GM12875 (cell line): ENCODE data around the gene ANKRD42.

ENCODE experiments used
- H3K4me3 ChIP-seq: one replicate; pipeline ENCODE4 v1.5.1; 2011; ENCODE audit warnings: low read depth, low read length, control low read depth
- CTCF ChIP-seq: IDR thresholded peaks from 2 replicates; pipeline ENCODE4 v1.5.1; 2011; ENCODE audit warnings: low read depth, mild to moderate bottlenecking, control low read depth, inconsistent platforms, low read length, moderate library complexity, borderline replicate concordance; ENCODE audit not compliant: insufficient read depth

ANKRD42 gene

GRCh38 chr11:83223457-83223856 lies 29.9 kb downstream of the ANKRD42 start:
- H3K4me3 ChIP-seq = no peak overlapping the region
- no peak for TF ChIP-seq CTCF

DNA sequence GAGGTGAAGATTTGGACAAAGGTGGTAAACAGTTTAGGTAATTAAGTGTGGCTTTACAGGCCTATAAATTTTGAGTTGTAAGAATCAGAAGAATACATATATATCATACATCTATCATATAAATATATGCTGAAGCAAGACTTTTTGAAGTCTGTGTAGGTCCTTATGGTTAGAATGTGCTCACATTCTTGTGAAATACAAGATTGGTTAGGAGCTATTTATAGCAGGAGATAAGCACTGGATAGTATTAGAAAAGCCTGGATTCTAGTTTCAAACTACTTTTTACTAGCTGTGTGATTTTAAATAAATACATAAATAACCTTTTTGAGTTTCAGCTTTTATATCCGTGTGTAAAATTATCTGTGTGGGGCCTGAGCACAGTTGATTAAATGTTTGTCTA lies 42.3 kb downstream of the ANKRD42 start:
- no peak overlapping the region for H3K4me3 ChIP-seq
- TF ChIP-seq CTCF = no peak

DNA sequence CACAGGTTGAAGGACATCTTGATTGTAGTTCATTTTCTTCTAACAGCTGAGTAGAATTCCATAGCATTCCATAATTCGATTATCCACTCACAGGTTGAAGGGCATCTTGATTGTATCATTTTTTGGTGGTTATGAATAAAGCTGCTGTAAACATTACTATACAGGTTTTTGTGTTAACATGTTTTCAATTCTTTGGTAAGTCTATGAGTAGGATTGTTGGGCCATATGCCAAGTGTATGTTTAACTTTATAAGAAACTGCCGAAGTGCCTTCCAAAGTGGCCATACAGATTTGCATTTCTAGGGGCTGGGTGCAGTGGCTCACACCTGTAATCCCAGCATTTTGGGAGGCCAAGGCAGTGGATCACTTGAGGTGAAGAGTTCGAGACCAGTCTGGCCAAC lies 44.6 kb downstream of the ANKRD42 start:
- no peak overlapping the region for H3K4me3 ChIP-seq
- TF ChIP-seq CTCF = no peak

DNA sequence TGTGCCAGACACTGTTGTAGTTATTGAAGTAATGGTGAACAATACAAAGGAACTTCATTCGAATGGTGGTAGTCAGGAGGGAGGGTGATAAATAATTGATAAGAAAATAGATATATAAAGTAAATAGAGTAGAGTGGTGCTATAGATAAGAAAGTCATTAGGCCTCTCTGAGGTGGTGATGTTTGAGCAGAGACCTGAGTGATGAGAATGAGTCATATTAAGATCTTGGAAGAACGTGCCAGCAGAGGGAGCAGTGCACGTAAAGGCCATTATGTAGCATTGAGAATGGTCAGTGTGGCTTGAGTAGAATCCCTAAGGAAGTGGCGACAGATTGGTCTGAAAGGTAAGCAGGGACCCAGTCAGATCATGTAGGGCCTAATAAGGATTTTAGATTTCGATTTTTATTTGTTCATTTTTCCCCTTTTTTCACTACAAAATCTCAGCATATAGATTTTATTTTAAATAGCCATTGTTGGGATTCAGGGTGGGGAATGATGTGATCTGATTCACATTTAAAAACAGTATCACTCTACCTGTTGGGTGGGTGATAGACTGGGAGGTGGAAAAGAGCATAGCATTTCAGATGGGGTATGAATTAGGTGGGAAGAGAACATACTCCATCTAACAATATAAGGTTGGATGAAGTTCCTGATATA lies 47.9 kb downstream of the ANKRD42 start:
- H3K4me3 ChIP-seq = no peak overlapping the region
- TF ChIP-seq CTCF = peak; percentile 45

DNA sequence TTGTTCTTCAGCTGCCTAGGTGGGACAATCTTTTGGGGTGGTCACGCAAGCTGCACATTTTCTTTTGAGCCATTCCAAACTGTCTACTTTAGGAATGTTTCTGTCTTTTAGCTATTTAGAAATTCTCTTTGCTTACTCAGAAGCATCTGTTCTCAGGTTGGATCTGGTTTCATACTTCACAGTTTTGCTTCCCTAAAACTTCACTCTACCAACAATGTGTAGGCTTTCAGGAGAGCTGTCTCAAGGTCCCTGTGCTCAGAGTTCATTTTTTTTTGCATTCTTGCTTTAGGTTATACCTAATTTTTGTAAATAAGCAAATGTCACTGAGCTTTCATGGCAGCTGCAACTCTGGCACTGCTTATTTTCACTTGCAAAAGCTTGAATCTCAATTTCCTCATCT lies 55.9 kb downstream of the ANKRD42 start:
- H3K4me3 ChIP-seq = no peak overlapping the region
- no peak for TF ChIP-seq CTCF

GRCh38 chr11:83249972-83250593 lies 56.6 kb downstream of the ANKRD42 start:
- H3K4me3 ChIP-seq = no peak overlapping the region
- peak; percentile 51; the same call in 1 of the 2 replicates for TF ChIP-seq CTCF

DNA sequence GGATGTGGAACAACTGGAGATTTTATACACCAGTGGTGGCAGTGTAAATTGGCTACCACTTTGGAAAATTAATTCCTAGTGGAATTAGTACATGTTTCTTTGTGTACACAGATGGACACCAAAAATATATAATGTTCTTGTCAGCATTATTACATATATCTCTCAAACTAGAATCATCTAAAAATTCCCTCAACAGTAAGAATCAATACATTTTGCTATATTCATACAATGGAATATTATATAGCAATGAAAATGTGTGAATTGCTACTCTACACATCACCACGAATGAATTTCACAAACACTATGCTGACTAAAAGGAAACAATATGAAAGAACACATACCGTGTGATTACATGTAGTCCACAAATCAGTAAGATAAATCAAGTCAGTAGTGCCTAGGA lies 58.8 kb downstream of the ANKRD42 start:
- no peak overlapping the region for H3K4me3 ChIP-seq
- TF ChIP-seq CTCF = no peak
